Measurements from ENCODE around the gene IER5L. TPM values are rescaled to one million over a fixed set of nuclear protein-coding genes. Genes with fewer than 3 reads are reported as not detected.

The IER5L gene
- total and polyA plus RNA-seq, 2 experiments from 2014 or later: 38.0 to 39.7 TPM

- no peak for DNase-seq (ENCODE audit: low spot score)
- no peaks in the 10 kb centered on the region for H3K9me3 ChIP-seq (ENCODE audit: low read depth)
- no peak overlapping the region for H3K4me3 ChIP-seq
- no peaks in the 10 kb centered on the region for H3K9me2 ChIP-seq (replicated peaks; ENCODE audit: insufficient read depth)
- WGBS (ENCODE audit: low lambda C conversion rate, missing lambda C conversion rate): 72% methylated on average over 5 of the region's 5 CpGs
- no peaks in the 10 kb centered on the region for H3K36me3 ChIP-seq (replicated peaks; ENCODE audit: insufficient read depth, low read depth)
- H3K4me1 ChIP-seq (ENCODE audit: insufficient read depth): peaks cover 57% of the 10 kb centered on the region
- H2AFZ ChIP-seq: no peak overlapping the region
- no peaks in the 10 kb centered on the region for H3K27me3 ChIP-seq
- TF ChIP-seq EZH2phosphoT487 (IDR thresholded peaks at IDR 0.05; ENCODE audit: low read depth, severe bottlenecking, unreplicated experiment): no peak
- no peak for TF ChIP-seq EZH2 (IDR thresholded peaks at IDR 0.05; ENCODE audit: borderline replicate concordance)
- no peak for TF ChIP-seq CTCF (IDR thresholded peaks at IDR 0.05; ENCODE audit: poor library complexity)
- H4K20me1 ChIP-seq (ENCODE audit: insufficient read depth, poor library complexity, severe bottlenecking): no peaks in the 10 kb centered on the region
- peak overlapping the region; percentile 35 for H3K4me2 ChIP-seq
- peak overlapping the region; percentile 95 for H3K27ac ChIP-seq
- peaks cover 14% of the 10 kb centered on the region for H3K79me2 ChIP-seq
These were observed 3.2 kb upstream of the IER5L start for GRCh38 chr9:129181246-129181645.

GRCh38 chr9:129178568-129179382 lies 714 bp upstream of the IER5L start:
- Histone ChIP-seq H3K4me3 (no peak overlapping the region), H4K20me1 (ENCODE audit: insufficient read depth, poor library complexity, severe bottlenecking) (no peaks in the 10 kb centered on the region), H3K4me2 (peak overlapping the region; percentile 74), H3K27me3 (no peaks in the 10 kb centered on the region), H3K27ac (peak overlapping the region; percentile 95), H3K9me2 (replicated peaks; ENCODE audit: insufficient read depth) (no peaks in the 10 kb centered on the region), H3K9me3 (ENCODE audit: low read depth) (no peaks in the 10 kb centered on the region), H3K79me2 (peaks cover 14% of the 10 kb centered on the region), H2AFZ (no peak overlapping the region), H3K4me1 (ENCODE audit: insufficient read depth) (peaks cover 45% of the 10 kb centered on the region), H3K36me3 (replicated peaks; ENCODE audit: insufficient read depth, low read depth) (no peaks in the 10 kb centered on the region)
- WGBS (ENCODE audit: low lambda C conversion rate, missing lambda C conversion rate): 13% methylated on average over 37 of the region's 45 CpGs
- DNase-seq (ENCODE audit: low spot score): peak; percentile 90
- TF ChIP-seq CTCF (IDR thresholded peaks at IDR 0.05; ENCODE audit: poor library complexity) (no peak), EZH2phosphoT487 (IDR thresholded peaks at IDR 0.05; ENCODE audit: low read depth, severe bottlenecking, unreplicated experiment) (no peak), EZH2 (IDR thresholded peaks at IDR 0.05; ENCODE audit: borderline replicate concordance) (no peak)

- Histone ChIP-seq H4K20me1 (ENCODE audit: insufficient read depth, poor library complexity, severe bottlenecking) (no peaks in the 10 kb centered on the region), H3K4me1 (ENCODE audit: insufficient read depth) (peaks cover 38% of the 10 kb centered on the region), H3K4me2 (peak overlapping the region; percentile 74), H3K9me2 (replicated peaks; ENCODE audit: insufficient read depth) (no peaks in the 10 kb centered on the region), H3K27me3 (no peaks in the 10 kb centered on the region), H3K36me3 (replicated peaks; ENCODE audit: insufficient read depth, low read depth) (no peaks in the 10 kb centered on the region), H3K27ac (peak overlapping the region; percentile 83), H3K4me3 (peak overlapping the region; percentile 85), H3K79me2 (peaks cover 14% of the 10 kb centered on the region), H3K9me3 (ENCODE audit: low read depth) (no peaks in the 10 kb centered on the region), H2AFZ (no peak overlapping the region)
- TF ChIP-seq CTCF (IDR thresholded peaks at IDR 0.05; ENCODE audit: poor library complexity) (no peak), EZH2 (IDR thresholded peaks at IDR 0.05; ENCODE audit: borderline replicate concordance) (no peak), EZH2phosphoT487 (IDR thresholded peaks at IDR 0.05; ENCODE audit: low read depth, severe bottlenecking, unreplicated experiment) (no peak)
- DNase-seq (ENCODE audit: low spot score): peak; percentile 52
- under 1% methylated on average over 25 of the region's 56 CpGs for WGBS (ENCODE audit: low lambda C conversion rate, missing lambda C conversion rate)
These were observed 644 bp downstream of the IER5L start for GRCh38 chr9:129177443-129177790.
